ENCODE data around the gene PYGB.
"Not testable (repeated sequence)": the region's sequence is repeated elsewhere in the genome, so short reads cannot be mapped to it uniquely, and the experiment has no call there.

The PYGB gene

GRCh38 chr20:25312716-25313115 is 64.8 kb downstream of the PYGB start:
- H3K27me3 Mint-ChIP-seq, H3K9me3 Mint-ChIP-seq, CTCF ChIA-PET, H3K4me3 Mint-ChIP-seq, H3K27ac Mint-ChIP-seq, DNase-seq: not testable (repeated sequence)
- Mint-ChIP-seq H3K4me1 (peaks cover 45% of the 10 kb centered on the region), H3K36me3 (peaks cover 11% of the 10 kb centered on the region)

- H3K36me3 Mint-ChIP-seq = peaks cover 11% of the 10 kb centered on the region
- no peak for DNase-seq
- CTCF ChIA-PET = no interaction called here
- H3K27me3 Mint-ChIP-seq = no peaks in the 10 kb centered on the region
- no peak overlapping the region for H3K4me3 Mint-ChIP-seq
- H3K9me3 Mint-ChIP-seq = no peaks in the 10 kb centered on the region
- peaks cover 45% of the 10 kb centered on the region for H3K4me1 Mint-ChIP-seq
- peak overlapping the region; percentile 85 for H3K27ac Mint-ChIP-seq
These were observed 65.7 kb downstream of the PYGB start for GRCh38 chr20:25313593-25313992.

- H3K36me3 Mint-ChIP-seq = peaks cover 11% of the 10 kb centered on the region
- DNase-seq = no peak
- no peak overlapping the region for H3K4me3 Mint-ChIP-seq
- CTCF ChIA-PET = interaction anchor here (1.2 to 2.1 kb wide), 2 partner anchors 20 to 85 kb away, joined by 3 to 10 read pairs; no protein-coding TSS in a partner anchor
- no peaks in the 10 kb centered on the region for H3K27me3 Mint-ChIP-seq
- no peaks in the 10 kb centered on the region for H3K9me3 Mint-ChIP-seq
- peak overlapping the region; percentile 7 for H3K27ac Mint-ChIP-seq
- peaks cover 43% of the 10 kb centered on the region for H3K4me1 Mint-ChIP-seq
These were observed 66.9 kb downstream of the PYGB start for GRCh38 chr20:25314497-25315417.

- H3K36me3 Mint-ChIP-seq = peaks cover 12% of the 10 kb centered on the region
- no peak overlapping the region for H3K27ac Mint-ChIP-seq
- CTCF ChIA-PET = interaction anchor here (1.2 to 2.1 kb wide), 2 partner anchors 21 to 84 kb away, joined by 3 to 10 read pairs; no protein-coding TSS in a partner anchor
- DNase-seq = no peak
- peaks cover 35% of the 10 kb centered on the region for H3K4me1 Mint-ChIP-seq
- no peaks in the 10 kb centered on the region for H3K27me3 Mint-ChIP-seq
- no peaks in the 10 kb centered on the region for H3K9me3 Mint-ChIP-seq
- H3K4me3 Mint-ChIP-seq = no peak overlapping the region
These were observed 67.7 kb downstream of the PYGB start for GRCh38 chr20:25315418-25316210.

GRCh38 chr20:25316506-25317190 is 68.8 kb downstream of the PYGB start:
- Mint-ChIP-seq H3K4me1 (peaks cover 27% of the 10 kb centered on the region), H3K27ac (no peak overlapping the region), H3K4me3 (no peak overlapping the region), H3K36me3 (peaks cover 11% of the 10 kb centered on the region), H3K27me3 (no peaks in the 10 kb centered on the region), H3K9me3 (no peaks in the 10 kb centered on the region)
- CTCF ChIA-PET = interaction anchor here (0.8 to 1.4 kb wide), 2 partner anchors 11 to 21 kb away, joined by 3 to 4 read pairs; no protein-coding TSS in a partner anchor
- DNase-seq = no peak

- H3K36me3 Mint-ChIP-seq = peaks cover 14% of the 10 kb centered on the region
- H3K9me3 Mint-ChIP-seq = no peaks in the 10 kb centered on the region
- no peaks in the 10 kb centered on the region for H3K27me3 Mint-ChIP-seq
- H3K27ac Mint-ChIP-seq = no peak overlapping the region
- CTCF ChIA-PET = interaction anchor here (1.4 kb wide), 1 partner anchor 22 kb away, joined by 3 read pairs; no protein-coding TSS in a partner anchor
- peaks cover 26% of the 10 kb centered on the region for H3K4me1 Mint-ChIP-seq
- no peak for DNase-seq
- H3K4me3 Mint-ChIP-seq = no peak overlapping the region
These were observed 69.6 kb downstream of the PYGB start for GRCh38 chr20:25317351-25318075.

- no peak overlapping the region for H3K27ac Mint-ChIP-seq
- H3K4me1 Mint-ChIP-seq = peaks cover 24% of the 10 kb centered on the region
- H3K4me3 Mint-ChIP-seq = no peak overlapping the region
- no peaks in the 10 kb centered on the region for H3K27me3 Mint-ChIP-seq
- DNase-seq = no peak
- H3K36me3 Mint-ChIP-seq = peaks cover 16% of the 10 kb centered on the region
- CTCF ChIA-PET = no interaction called here
- H3K9me3 Mint-ChIP-seq = no peaks in the 10 kb centered on the region
These were observed 70.8 kb downstream of the PYGB start for GRCh38 chr20:25318471-25319240.

GRCh38 chr20:25319241-25320034 is 71.6 kb downstream of the PYGB start:
- no peak for DNase-seq
- H3K27ac Mint-ChIP-seq = no peak overlapping the region
- H3K4me1 Mint-ChIP-seq = peaks cover 17% of the 10 kb centered on the region
- H3K4me3 Mint-ChIP-seq = no peak overlapping the region
- peaks cover 16% of the 10 kb centered on the region for H3K36me3 Mint-ChIP-seq
- H3K9me3 Mint-ChIP-seq = no peaks in the 10 kb centered on the region
- no peaks in the 10 kb centered on the region for H3K27me3 Mint-ChIP-seq
- CTCF ChIA-PET = no interaction called here

- Mint-ChIP-seq H3K4me3 (no peak overlapping the region), H3K27ac (no peak overlapping the region), H3K36me3 (peaks cover 14% of the 10 kb centered on the region), H3K27me3 (no peaks in the 10 kb centered on the region), H3K9me3 (no peaks in the 10 kb centered on the region), H3K4me1 (peaks cover 15% of the 10 kb centered on the region)
- DNase-seq = no peak
- CTCF ChIA-PET = no interaction called here
These were observed 72.3 kb downstream of the PYGB start for GRCh38 chr20:25320035-25320800.

GRCh38 chr20:25321262-25321831 is 73.5 kb downstream of the PYGB start:
- Mint-ChIP-seq H3K27ac (no peak overlapping the region), H3K4me1 (peaks cover 12% of the 10 kb centered on the region), H3K36me3 (peaks cover 9% of the 10 kb centered on the region), H3K27me3 (no peaks in the 10 kb centered on the region), H3K4me3 (no peak overlapping the region), H3K9me3 (no peaks in the 10 kb centered on the region)
- CTCF ChIA-PET = interaction anchor here (0.6 to 1.3 kb wide), 2 partner anchors 11 to 86 kb away, joined by 3 to 4 read pairs; partner anchors contain the start of gene GINS1
- DNase-seq = no peak

- no peaks in the 10 kb centered on the region for H3K9me3 Mint-ChIP-seq
- H3K4me1 Mint-ChIP-seq = peaks cover 11% of the 10 kb centered on the region
- no peak for DNase-seq
- H3K36me3 Mint-ChIP-seq = peaks cover 9% of the 10 kb centered on the region
- no peak overlapping the region for H3K27ac Mint-ChIP-seq
- CTCF ChIA-PET = interaction anchor here (1.3 kb wide), 1 partner anchor 11 kb away, joined by 4 read pairs; no protein-coding TSS in a partner anchor
- H3K27me3 Mint-ChIP-seq = no peaks in the 10 kb centered on the region
- no peak overlapping the region for H3K4me3 Mint-ChIP-seq
These were observed 74.1 kb downstream of the PYGB start for GRCh38 chr20:25321991-25322390.

Measured in activated naive CD4-positive, alpha-beta T cell treated with anti-CD3 and anti-CD28 coated beads, Interleukin-2, amount 10 ng/mL, durations not matched to agents 7 days and 5 days (primary cell).